LoVo (cell line): ENCODE measurements around the gene ZNF677.
"Not testable (repeated sequence)": the region's sequence is repeated elsewhere in the genome, so short reads cannot be mapped to it uniquely, and the experiment has no call there.

Experiments
- DNase-seq: peaks from one replicate; pipeline ENCODE4 v3.0.0-alpha.2; 2016; ENCODE audit warnings: low spot score

ZNF677 gene

GRCh38 chr19:53254411-53255341, at the start of gene ZNF677:
Gene ZNF677 (minus strand): TSS chr19:53254873. CDS start chr19:53251550, 3,323 bp downstream.
- no peak for DNase-seq

GRCh38 chr19:53301341-53301740, 46.7 kb upstream of the ZNF677 start:
- DNase-seq, result not testable (repeated sequence)

GRCh38 chr19:53294786-53295441, 40.2 kb upstream of the ZNF677 start:
- peak; percentile 19 for DNase-seq

- DNase-seq, result no peak
Measured at GRCh38 chr19:53290758-53291549, 36.3 kb upstream of the ZNF677 start.

- no peak for DNase-seq
Measured at GRCh38 chr19:53285087-53285486, 30.4 kb upstream of the ZNF677 start.

GRCh38 chr19:53281947-53282346, 27.3 kb upstream of the ZNF677 start:
- DNase-seq, result not testable (repeated sequence)

- DNase-seq, result no peak
Measured at GRCh38 chr19:53275480-53275879, 20.8 kb upstream of the ZNF677 start.

- no peak for DNase-seq
Measured at GRCh38 chr19:53272044-53272443, 17.4 kb upstream of the ZNF677 start.

- DNase-seq, result not testable (repeated sequence)
Measured at GRCh38 chr19:53269861-53270260, 15.2 kb upstream of the ZNF677 start.

- not testable (repeated sequence) for DNase-seq
Measured at GRCh38 chr19:53267623-53268022, 12.9 kb upstream of the ZNF677 start, which contains the start of gene VN1R4. Gene VN1R4 (minus strand): TSS chr19:53267723. CDS start chr19:53267665, 58 bp downstream.

GRCh38 chr19:53257715-53258342, 3.2 kb upstream of the ZNF677 start, which contains the start of gene VN1R2:
Gene VN1R2 (plus strand): TSS chr19:53258292. CDS start chr19:53258376, 84 bp downstream.
- not testable (repeated sequence) for DNase-seq

GRCh38 chr19:53246498-53246897, 8.2 kb downstream of the ZNF677 start:
- no peak for DNase-seq

GRCh38 chr19:53237114-53237777, 17.4 kb downstream of the ZNF677 start:
- DNase-seq, result no peak

GRCh38 chr19:53224606-53225005, 30.1 kb downstream of the ZNF677 start:
- DNase-seq, result no peak

GRCh38 chr19:53222716-53223115, 32.0 kb downstream of the ZNF677 start:
- DNase-seq, result not testable (repeated sequence)

- no peak for DNase-seq
Measured at GRCh38 chr19:53212703-53213320, 41.9 kb downstream of the ZNF677 start.

- not testable (repeated sequence) for DNase-seq
Measured at GRCh38 chr19:53211554-53211953, 43.1 kb downstream of the ZNF677 start.

GRCh38 chr19:53196777-53197396, 57.8 kb downstream of the ZNF677 start:
- DNase-seq, result peak; percentile 88

- peak; percentile 74 for DNase-seq
Measured at GRCh38 chr19:53195265-53195903, 59.3 kb downstream of the ZNF677 start.
